Renal cortical epithelial cell (primary cell): ENCODE data around the gene SMPD2. TPM values are rescaled to one million over a fixed set of nuclear protein-coding genes. Genes with fewer than 3 reads are reported as not detected.
A peak's percentile ranks its signal among the peaks of the same experiment; 100 is the strongest.

Source experiments
- DNase-seq: peaks from one replicate; pipeline ENCODE4 v3.0.0-alpha.2; 2011; ENCODE audit warnings: low read depth
- total RNA-seq: library from RNA; depleted of rRNA; stranded (reverse); fragments of >200 nt; gene quantifications from 2 replicates; pipeline ENCODE4 v1.2.3, GENCODE V29; 2014

Gene SMPD2
- total RNA-seq, 1 donor from 2014 or later = 17.7 TPM

GRCh38 chr6:109484122-109484521 is 43.6 kb downstream of the SMPD2 start:
- no peak for DNase-seq

- DNase-seq = no peak
Observed at GRCh38 chr6:109485266-109485935, 44.9 kb downstream of the SMPD2 start.

- peak; percentile 33 for DNase-seq
Observed at GRCh38 chr6:109486068-109486467, 45.5 kb downstream of the SMPD2 start.

GRCh38 chr6:109488001-109488400 is 47.5 kb downstream of the SMPD2 start:
- DNase-seq = no peak

GRCh38 chr6:109490713-109491112 is 50.2 kb downstream of the SMPD2 start:
- no peak for DNase-seq

GRCh38 chr6:109491207-109491938 is 50.8 kb downstream of the SMPD2 start:
- DNase-seq = no peak

Other genes with a start within 250 kb of the SMPD2 start
- gene CD164, start 58.3 kb upstream of the SMPD2 start, total RNA-seq = 248 and 303 TPM in 2 replicates
- gene PPIL6, start 96 bp upstream of the SMPD2 start, total RNA-seq = 0.17 and 13.3 TPM in 2 replicates
- 37.9 and 41.2 TPM in 2 replicates for gene MICAL1, start 15.0 kb downstream of the SMPD2 start, total RNA-seq
- 8.0 and 16.1 TPM in 2 replicates for gene ZBTB24, start 42.5 kb downstream of the SMPD2 start, total RNA-seq